ENCODE data around the gene ALDH9A1. TPM values are rescaled to one million over a fixed set of nuclear protein-coding genes. Genes with fewer than 3 reads are reported as not detected.

ALDH9A1 gene
- total and polyA plus RNA-seq, 2 donors (not counting 3 experiments of a cell fraction or from before 2014, with no cell fraction given) = 25.5 to 47.4 TPM

DNA sequence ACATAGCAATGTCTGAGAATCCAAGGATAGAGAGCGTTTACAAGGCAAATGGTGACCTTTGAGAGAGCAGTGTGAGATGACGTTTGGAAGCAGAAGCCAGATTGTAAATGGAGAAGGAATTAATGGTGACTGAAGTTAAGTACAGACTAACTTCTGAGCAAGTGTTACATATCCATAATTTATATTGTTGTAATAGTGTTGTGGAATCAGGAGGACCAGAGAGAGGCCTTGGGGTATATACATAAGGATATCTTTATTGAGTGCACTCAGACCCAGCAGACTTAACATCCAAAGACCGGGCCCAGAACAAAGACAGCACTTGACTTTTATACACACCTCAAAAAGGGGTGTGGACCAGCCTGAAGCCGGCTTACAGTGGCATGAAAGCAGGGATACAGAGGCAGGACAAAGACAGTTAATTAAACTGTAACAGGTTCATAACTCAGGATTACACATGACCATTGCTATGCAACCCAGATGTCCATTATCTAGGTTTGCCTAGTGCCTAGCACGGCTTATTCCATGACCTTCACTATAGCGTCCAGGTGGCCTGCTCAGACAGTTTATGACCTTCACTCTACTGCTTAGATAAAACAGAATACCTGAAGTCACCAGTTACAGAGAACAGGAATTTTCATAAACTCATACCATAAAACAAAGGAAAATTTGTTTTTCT is 70.1 kb downstream of the ALDH9A1 start:
- no peak for FAIRE-seq
- peaks cover 16% of the 10 kb centered on the region for H3K4me1 ChIP-seq (ENCODE audit: control insufficient read depth, extremely low read depth, insufficient read depth, low read length)
- no peak overlapping the region for H2AFZ ChIP-seq (ENCODE audit: low read depth, low read length)
- no peaks in the 10 kb centered on the region for H3K9me3 ChIP-seq (replicated peaks; ENCODE audit: control insufficient read depth, insufficient read depth, low read length)
- no peak overlapping the region for H3K9ac ChIP-seq (replicated peaks; ENCODE audit: extremely low read depth, insufficient read depth, low read length)
- H3K36me3 ChIP-seq (ENCODE audit: control insufficient read depth in 2 of 2, extremely low read depth in 1 of 2, insufficient read depth in 2 of 2, low read length in 2 of 2) = no peaks in the 10 kb centered on the region
- BruUV-seq (replicated peaks) = no TSS peak
- peaks cover 15% of the 10 kb centered on the region for H3K79me2 ChIP-seq (ENCODE audit: control insufficient read depth, insufficient read depth, low read length)
- no peak for DNase-seq (ENCODE audit: low read depth, low spot score)
- intact Hi-C loops (cut with micrococcal nuclease) (no loop called here), dilution Hi-C loops (cut with MboI; ENCODE audit: extremely low pct_ligation_motif_present, low sequenced_read_pairs) (no loop called here)
- ChIA-PET CTCF (no interaction called here), POLR2A (no interaction called here)
- H3K9me1 ChIP-seq (replicated peaks; ENCODE audit: control insufficient read depth, extremely low read depth, insufficient read depth, low read length) = no peaks in the 10 kb centered on the region
- no peak overlapping the region for H3K27ac ChIP-seq (ENCODE audit: insufficient read depth, low read depth, low read length)
- no peak overlapping the region for H3K4me3 ChIP-seq (replicated peaks in 1 of 3; ENCODE audit: insufficient read depth in 1 of 3, low read depth in 1 of 3, low read length in 3 of 3)
- no peak overlapping the region for H3K4me2 ChIP-seq (ENCODE audit: insufficient read depth, low read length)
- no peak for TF ChIP-seq FOS (IDR thresholded peaks at IDR 0.05; ENCODE audit: borderline replicate concordance, insufficient read depth, low read length)
- TF ChIP-seq, protein P1, sequence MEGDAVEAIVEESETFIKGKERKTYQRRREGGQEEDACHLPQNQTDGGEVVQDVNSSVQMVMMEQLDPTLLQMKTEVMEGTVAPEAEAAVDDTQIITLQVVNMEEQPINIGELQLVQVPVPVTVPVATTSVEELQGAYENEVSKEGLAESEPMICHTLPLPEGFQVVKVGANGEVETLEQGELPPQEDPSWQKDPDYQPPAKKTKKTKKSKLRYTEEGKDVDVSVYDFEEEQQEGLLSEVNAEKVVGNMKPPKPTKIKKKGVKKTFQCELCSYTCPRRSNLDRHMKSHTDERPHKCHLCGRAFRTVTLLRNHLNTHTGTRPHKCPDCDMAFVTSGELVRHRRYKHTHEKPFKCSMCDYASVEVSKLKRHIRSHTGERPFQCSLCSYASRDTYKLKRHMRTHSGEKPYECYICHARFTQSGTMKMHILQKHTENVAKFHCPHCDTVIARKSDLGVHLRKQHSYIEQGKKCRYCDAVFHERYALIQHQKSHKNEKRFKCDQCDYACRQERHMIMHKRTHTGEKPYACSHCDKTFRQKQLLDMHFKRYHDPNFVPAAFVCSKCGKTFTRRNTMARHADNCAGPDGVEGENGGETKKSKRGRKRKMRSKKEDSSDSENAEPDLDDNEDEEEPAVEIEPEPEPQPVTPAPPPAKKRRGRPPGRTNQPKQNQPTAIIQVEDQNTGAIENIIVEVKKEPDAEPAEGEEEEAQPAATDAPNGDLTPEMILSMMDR (IDR thresholded peaks at IDR 0.05; ENCODE audit: extremely low read depth in 1 of 2, insufficient read depth in 1 of 2, low read depth in 1 of 2, low read length in 2 of 2) = no peak
- TF ChIP-seq POLR2AphosphoS5 (IDR thresholded peaks at IDR 0.05; ENCODE audit: insufficient read depth, low read depth, low read length) = no peak
- no peak for TF ChIP-seq EZH2 (IDR thresholded peaks at IDR 0.05; ENCODE audit: borderline replicate concordance, low read depth, low read length, severe bottlenecking)
- no peak for TF ChIP-seq JUN (IDR thresholded peaks at IDR 0.05; ENCODE audit: borderline replicate concordance, insufficient read depth, insufficient read length, low read depth)
- no peak for TF ChIP-seq GATA2 (IDR thresholded peaks at IDR 0.05; ENCODE audit: insufficient read depth, insufficient read length, low read depth, low read length)
- TF ChIP-seq POLR2A (IDR thresholded peaks at IDR 0.05; ENCODE audit: low read depth, low read length) = no peak
- TF ChIP-seq, protein P2, sequence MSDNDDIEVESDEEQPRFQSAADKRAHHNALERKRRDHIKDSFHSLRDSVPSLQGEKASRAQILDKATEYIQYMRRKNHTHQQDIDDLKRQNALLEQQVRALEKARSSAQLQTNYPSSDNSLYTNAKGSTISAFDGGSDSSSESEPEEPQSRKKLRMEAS (IDR thresholded peaks at IDR 0.05; ENCODE audit: insufficient read depth, insufficient read length) = no peak
- no peak for TF ChIP-seq MYC (IDR thresholded peaks at IDR 0.05; ENCODE audit: low read depth, low read length)
- H4K20me1 ChIP-seq (replicated peaks; ENCODE audit: control insufficient read depth, extremely low read depth, insufficient read depth, low read length) = no peaks in the 10 kb centered on the region
- peaks cover 4 to 14% of the 10 kb centered on the region in 2 experiments for H3K27me3 ChIP-seq (ENCODE audit: control insufficient read depth in 2 of 2, insufficient read depth in 2 of 2, low read length in 2 of 2)

All from endothelial cell of umbilical vein (primary cell).